Measurements from ENCODE around the gene TBC1D9. TPM values are rescaled to one million over a fixed set of nuclear protein-coding genes. Genes with fewer than 3 reads are reported as not detected.

TBC1D9 gene
- total and polyA plus RNA-seq, 2 donors: 14.2 to 68.0 TPM

Small RNA genes lying within 50 kb of the gene (small RNA-seq; reads per million reads assigned to genes)
- gene AC108019.1 (not detected), gene RF00019 (not detected), gene RN7SL152P (not detected), gene RNY1P14 (not detected)

Other genes starting within 250 kb of the TBC1D9 start
- 74.6 TPM for gene ELMOD2, start 232.2 kb downstream of the TBC1D9 start, total RNA-seq
- gene ELMOD2, start 232.2 kb downstream of the TBC1D9 start, polyA plus RNA-seq: 8.9 TPM
- not detected for gene UCP1, start 187.4 kb downstream of the TBC1D9 start, total RNA-seq
- gene UCP1, start 187.4 kb downstream of the TBC1D9 start, polyA plus RNA-seq: not detected